Endothelial cell of umbilical vein (primary cell): ENCODE data around the gene DUSP11.

ENCODE experiments used
- CTCF ChIP-seq, 2 donors: IDR thresholded peaks; 1 replicate in 1 of 2; 2 replicates in 1 of 2; pipeline ENCODE4 v1.5.1; 2011; ENCODE audit warnings: low read length in 2 of 2, mild to moderate bottlenecking in 2 of 2, moderate library complexity in 2 of 2, control low read depth in 1 of 2, inconsistent platforms in 1 of 2, low read depth in 1 of 2; ENCODE audit not compliant: insufficient read depth in 1 of 2; ENCODE audit errors: extremely low read depth in 1 of 2
- EZH2 ChIP-seq: IDR thresholded peaks from 2 replicates; pipeline ENCODE4 v1.6.1; 2012; ENCODE audit warnings: borderline replicate concordance, low read depth, mild to moderate bottlenecking, moderate library complexity, low read length, inconsistent platforms; ENCODE audit not compliant: severe bottlenecking
- FOS ChIP-seq: IDR thresholded peaks from 2 replicates; pipeline ENCODE4 v1.6.1; 2011; ENCODE audit warnings: mild to moderate bottlenecking, low read length, moderate library complexity, borderline replicate concordance; ENCODE audit not compliant: insufficient read depth
- GATA2 ChIP-seq: IDR thresholded peaks from 2 replicates; pipeline ENCODE4 v1.7.0; 2011; ENCODE audit warnings: low read depth, mild to moderate bottlenecking, moderate library complexity, mixed read lengths, low read length; ENCODE audit not compliant: insufficient read length, insufficient read depth
- JUN ChIP-seq: IDR thresholded peaks from 2 replicates; pipeline ENCODE4 v1.6.1; 2011; ENCODE audit warnings: borderline replicate concordance, low read depth; ENCODE audit not compliant: insufficient read length, insufficient read depth
- MAX ChIP-seq: IDR thresholded peaks from 2 replicates; pipeline ENCODE4 v1.6.1; 2011; ENCODE audit not compliant: insufficient read depth, insufficient read length
- MYC ChIP-seq: IDR thresholded peaks from one replicate; pipeline ENCODE4 v1.6.1; 2011; ENCODE audit warnings: mild to moderate bottlenecking, low read depth, low read length
- POLR2A ChIP-seq: IDR thresholded peaks from 2 replicates; pipeline ENCODE4 v1.6.1; 2012; ENCODE audit warnings: low read depth, mild to moderate bottlenecking, control low read depth, low read length
- POLR2AphosphoS5 ChIP-seq: IDR thresholded peaks from 2 replicates; pipeline ENCODE4 v1.6.1; 2012; ENCODE audit warnings: low read depth, mild to moderate bottlenecking, control low read depth, low read length, moderate library complexity; ENCODE audit not compliant: insufficient read depth

GRCh38 chr2:73776381-73776780, 3.5 kb downstream of the DUSP11 start:
- no peak for TF ChIP-seq CTCF (IDR thresholded peaks at IDR 0.05; ENCODE audit: extremely low read depth in 1 of 2, insufficient read depth in 1 of 2, low read depth in 1 of 2, low read length in 2 of 2)
- TF ChIP-seq EZH2: no peak
- no peak for TF ChIP-seq GATA2
- no peak for TF ChIP-seq POLR2A
- no peak for TF ChIP-seq MAX
- TF ChIP-seq POLR2AphosphoS5: no peak
- no peak for TF ChIP-seq FOS
- no peak for TF ChIP-seq JUN
- no peak for TF ChIP-seq MYC
